GM12865 (cell line): ENCODE measurements around the gene MRPS11.

Experiments used
- DNase-seq: peaks from one replicate; pipeline ENCODE4 v3.0.0; 2010; ENCODE audit warnings: low read depth
- H3K4me3 ChIP-seq: 2 replicates; pipeline ENCODE4 v1.5.1; 2011; ENCODE audit warnings: mild to moderate bottlenecking, low read depth, low read length, control low read depth
- TF ChIP-seq, protein P1 (sequence below): IDR thresholded peaks from 2 replicates; pipeline ENCODE4 v1.5.1; 2011; ENCODE audit warnings: low read length, control low read depth, low read depth, inconsistent platforms; ENCODE audit not compliant: insufficient read depth; ENCODE audit errors: missing control alignments

The MRPS11 gene

DNA sequence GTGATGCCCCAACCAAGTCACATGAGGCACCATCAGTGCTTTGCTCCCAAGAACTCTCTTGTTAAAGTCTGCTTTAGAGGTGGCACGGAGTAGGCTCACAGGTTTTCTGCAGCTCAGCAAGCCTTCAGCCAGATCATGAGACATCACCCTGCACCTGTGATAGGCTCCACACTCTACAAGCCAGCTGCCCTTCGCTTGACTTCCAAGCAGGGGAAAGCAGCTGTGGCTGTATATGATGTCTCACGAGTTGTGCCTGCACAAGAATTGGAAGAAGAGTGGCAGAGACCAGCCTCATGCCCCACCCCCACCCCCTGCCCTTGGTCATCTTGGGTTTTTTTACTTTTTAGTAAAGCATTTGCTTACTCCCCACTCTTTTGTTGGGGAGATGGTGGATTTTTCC lies 22.5 kb downstream of the MRPS11 start:
- TF ChIP-seq, protein P1, sequence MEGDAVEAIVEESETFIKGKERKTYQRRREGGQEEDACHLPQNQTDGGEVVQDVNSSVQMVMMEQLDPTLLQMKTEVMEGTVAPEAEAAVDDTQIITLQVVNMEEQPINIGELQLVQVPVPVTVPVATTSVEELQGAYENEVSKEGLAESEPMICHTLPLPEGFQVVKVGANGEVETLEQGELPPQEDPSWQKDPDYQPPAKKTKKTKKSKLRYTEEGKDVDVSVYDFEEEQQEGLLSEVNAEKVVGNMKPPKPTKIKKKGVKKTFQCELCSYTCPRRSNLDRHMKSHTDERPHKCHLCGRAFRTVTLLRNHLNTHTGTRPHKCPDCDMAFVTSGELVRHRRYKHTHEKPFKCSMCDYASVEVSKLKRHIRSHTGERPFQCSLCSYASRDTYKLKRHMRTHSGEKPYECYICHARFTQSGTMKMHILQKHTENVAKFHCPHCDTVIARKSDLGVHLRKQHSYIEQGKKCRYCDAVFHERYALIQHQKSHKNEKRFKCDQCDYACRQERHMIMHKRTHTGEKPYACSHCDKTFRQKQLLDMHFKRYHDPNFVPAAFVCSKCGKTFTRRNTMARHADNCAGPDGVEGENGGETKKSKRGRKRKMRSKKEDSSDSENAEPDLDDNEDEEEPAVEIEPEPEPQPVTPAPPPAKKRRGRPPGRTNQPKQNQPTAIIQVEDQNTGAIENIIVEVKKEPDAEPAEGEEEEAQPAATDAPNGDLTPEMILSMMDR: no peak

DNA sequence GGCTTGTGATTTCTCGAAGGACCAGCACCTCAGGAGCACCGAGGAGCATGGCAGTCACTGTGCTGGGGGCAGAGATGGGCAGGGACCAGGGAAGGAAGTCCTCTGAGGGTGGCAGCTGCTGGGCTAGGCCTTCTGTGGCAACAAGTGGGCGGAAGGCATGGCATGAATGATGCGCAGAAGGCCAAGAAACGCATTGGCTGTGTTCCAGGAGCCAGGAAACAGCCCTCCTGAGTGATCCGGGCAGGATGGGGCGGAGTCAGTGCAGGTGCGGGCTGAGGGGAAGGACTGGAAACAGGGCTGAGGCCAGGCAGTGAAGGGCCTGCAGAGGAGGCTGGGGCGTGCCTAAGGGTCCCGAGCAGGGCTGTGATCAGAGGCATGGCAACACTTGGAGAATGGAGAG lies 23.6 kb downstream of the MRPS11 start:
- TF ChIP-seq, protein P1: no peak
- no peak for DNase-seq
- H3K4me3 ChIP-seq: no peak overlapping the region

More for the DNA sequence above, 22.5 kb downstream of the MRPS11 start:
- no peak for DNase-seq
- H3K4me3 ChIP-seq: no peak overlapping the region

DNA sequence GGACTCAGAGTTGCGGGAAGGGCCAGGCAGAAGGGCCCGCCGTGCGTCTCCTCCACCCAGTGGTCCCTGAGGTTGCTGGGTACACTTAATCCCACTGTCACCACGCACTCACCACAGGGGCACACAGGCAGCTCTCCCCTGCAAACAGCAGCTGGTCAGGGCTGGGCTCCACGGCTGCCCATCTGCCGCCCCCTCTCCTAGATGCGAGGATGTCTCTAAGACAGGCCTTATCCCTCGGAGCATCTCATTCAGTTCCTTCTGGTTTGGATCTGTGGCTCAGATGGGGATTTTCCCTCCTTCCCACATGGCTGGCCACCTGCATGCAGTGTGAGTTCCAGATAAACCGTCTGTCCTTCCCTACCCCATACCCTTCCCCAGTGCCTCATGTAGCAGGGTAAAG lies 26.3 kb downstream of the MRPS11 start:
- TF ChIP-seq, protein P1: no peak
- no peak overlapping the region for H3K4me3 ChIP-seq
- no peak for DNase-seq

DNA sequence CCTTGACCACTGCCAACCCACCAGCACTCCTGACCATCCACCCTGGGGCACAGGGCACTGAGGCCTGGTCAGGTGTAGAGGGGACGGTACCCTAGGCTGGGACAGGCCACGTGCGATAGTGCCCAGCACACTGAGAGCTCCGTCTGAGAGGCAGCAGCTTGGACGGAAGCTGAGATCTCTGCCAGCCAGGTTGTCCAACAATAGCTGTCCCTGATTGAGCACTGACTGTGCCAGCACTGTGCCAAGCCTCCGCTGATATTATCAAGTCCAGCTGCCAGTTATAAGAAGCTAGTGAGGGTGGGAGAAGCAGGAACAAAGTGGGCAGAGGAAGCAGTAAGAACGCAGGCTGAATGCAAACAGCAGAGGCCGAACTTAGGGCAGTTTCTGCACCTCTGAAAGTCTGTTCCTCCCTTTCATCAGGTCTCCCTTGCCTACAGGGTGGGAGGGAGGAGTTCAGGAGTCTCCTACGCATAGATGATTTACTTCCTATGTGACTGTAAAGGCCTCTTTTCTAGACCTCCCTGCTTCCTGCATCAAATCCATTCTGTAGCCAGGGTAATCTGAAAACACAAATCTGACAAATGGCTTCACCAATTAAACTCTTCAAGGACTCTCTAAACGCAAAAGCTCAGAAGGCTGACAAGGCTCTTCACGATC lies 29.7 kb downstream of the MRPS11 start:
- no peak for DNase-seq
- TF ChIP-seq, protein P1: no peak
- H3K4me3 ChIP-seq: no peak overlapping the region

DNA sequence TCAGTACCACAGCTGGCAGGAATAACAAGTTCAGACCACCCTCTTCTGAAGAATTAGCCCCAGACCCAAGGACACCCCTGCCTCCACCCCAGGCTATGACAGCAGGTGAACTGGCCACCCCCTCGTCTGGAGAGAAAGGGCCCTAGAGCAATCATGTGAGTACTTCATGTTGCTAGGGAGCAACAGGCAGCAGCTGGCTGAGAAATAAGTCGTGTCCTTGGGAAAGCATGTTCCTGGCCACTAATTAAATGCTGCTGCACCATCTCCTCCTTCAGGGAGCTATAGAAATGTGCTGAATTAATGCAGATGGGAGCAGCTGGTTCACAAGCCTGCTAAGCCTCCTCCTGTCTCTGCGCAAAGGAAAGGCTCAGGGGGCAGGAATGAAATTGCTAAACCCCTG lies 31.5 kb downstream of the MRPS11 start:
- no peak for DNase-seq
- H3K4me3 ChIP-seq: no peak overlapping the region
- TF ChIP-seq, protein P1: no peak

DNA sequence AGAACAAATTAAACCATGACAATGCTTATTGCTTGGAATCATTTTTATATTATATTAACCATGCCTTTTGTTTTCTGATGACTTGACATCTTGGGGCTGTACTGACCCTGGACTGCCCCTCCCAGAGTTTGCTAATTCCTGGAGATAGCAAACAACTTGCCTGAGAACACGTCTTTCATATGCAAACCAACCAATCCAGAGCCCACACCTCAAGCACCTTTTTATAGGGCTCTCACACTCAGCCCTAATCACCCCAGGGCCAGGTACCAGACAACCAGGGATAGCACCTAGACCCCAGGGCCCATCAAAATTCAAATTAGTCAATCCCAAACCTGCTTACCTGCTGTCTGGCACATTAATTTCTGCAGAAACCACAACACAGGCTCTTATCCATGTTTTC lies 36.9 kb downstream of the MRPS11 start:
- DNase-seq: no peak
- no peak overlapping the region for H3K4me3 ChIP-seq
- TF ChIP-seq, protein P1: no peak

DNA sequence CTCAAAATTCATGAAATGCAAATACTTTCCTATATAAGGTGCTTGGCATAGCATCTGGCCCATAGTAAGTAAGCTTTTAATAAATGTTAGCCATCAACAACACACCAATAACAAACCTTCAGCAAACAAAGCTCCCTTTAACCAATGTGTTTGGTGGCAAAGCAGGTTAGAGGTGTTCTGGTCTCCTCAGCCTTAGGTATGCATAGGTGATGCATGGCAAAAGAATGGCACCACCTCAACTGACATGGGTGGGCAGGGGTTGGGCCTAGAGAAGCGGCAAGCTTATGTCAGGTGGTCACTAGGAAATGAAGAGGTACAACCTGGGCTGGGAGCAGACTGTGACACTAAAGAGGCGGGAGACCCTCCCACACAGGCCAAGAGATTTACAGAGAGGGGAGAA lies 38.2 kb downstream of the MRPS11 start:
- no peak overlapping the region for H3K4me3 ChIP-seq
- DNase-seq: no peak
- TF ChIP-seq, protein P1: no peak
